Left renal pelvis (tissue), 4 donors: ENCODE measurements around the gene KRTAP25-1. TPM values are rescaled to one million over a fixed set of nuclear protein-coding genes. Genes with fewer than 3 reads are reported as not detected.

Experiments used
- DNase-seq, 4 donors: peaks; one replicate each; pipeline ENCODE4 v3.0.0-alpha.2; 2013; ENCODE audit warnings: low read depth in 4 of 4, low spot score in 3 of 4
- polyA plus RNA-seq, 4 donors: library from polyadenylated mRNA; unstranded; fragments of 120-200 nt; gene quantifications; one replicate each; pipeline ENCODE4 v1.2.1, GENCODE V29; 2013; ENCODE audit not compliant: insufficient read length in 4 of 4

The KRTAP25-1 gene
- polyA plus RNA-seq, 4 donors, result not detected

DNA sequence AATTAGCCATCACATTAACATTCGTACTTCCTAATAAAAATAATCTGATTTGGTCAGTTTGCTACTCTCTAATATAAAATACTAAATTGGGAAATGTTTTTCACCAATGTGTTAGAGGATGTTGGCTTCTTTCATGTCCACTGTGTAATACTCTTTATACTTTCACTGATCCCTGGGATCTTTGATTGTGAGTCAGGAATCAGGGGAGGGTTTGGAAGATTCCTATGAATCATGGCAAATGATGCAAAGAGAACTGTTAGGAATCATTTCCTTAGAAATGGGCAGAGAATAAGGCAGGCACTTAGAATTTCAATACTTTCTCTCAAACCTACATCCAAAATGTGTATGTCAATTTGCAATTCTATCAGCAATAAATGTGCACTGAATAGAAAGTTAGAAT is 37.5 kb downstream of the KRTAP25-1 start:
- no peak for DNase-seq

DNA sequence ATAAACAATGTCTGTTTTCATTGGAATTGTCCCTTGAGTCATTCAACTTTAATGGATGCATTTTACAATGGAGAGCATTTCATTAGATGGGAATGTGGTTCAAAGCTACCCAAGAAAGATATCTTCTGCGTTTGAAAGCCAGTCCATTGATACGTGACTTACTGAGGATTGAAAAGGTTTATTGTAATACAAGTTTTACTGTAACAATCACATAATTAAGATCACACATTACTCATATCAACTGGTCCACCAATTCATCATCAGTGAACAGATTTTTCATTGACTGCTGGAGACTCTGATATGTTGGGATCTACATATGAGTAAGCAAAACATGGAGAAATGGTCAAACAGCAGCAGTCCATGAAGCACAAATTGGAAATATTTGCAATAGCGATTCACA is 39.4 kb downstream of the KRTAP25-1 start:
- no peak for DNase-seq

DNA sequence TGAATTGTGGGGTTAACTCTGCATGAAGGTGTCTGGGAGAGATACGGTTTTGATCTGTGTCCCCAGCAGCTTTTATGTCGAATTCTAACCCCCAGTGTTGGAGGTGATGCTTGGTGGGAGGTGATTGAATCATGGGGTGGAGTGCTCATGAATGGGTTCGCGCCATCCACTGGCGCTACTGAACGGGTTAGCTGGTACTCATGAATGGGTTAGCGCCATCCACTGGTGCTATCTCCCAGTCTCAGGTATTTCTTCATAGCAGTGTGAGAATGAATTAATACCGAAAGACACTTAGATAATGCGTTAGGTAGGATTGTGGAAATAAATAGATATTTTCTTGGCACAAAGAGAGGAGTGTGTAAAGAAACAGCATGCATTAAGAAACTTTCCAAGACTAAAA is 40.5 kb downstream of the KRTAP25-1 start:
- no peak for DNase-seq

DNA sequence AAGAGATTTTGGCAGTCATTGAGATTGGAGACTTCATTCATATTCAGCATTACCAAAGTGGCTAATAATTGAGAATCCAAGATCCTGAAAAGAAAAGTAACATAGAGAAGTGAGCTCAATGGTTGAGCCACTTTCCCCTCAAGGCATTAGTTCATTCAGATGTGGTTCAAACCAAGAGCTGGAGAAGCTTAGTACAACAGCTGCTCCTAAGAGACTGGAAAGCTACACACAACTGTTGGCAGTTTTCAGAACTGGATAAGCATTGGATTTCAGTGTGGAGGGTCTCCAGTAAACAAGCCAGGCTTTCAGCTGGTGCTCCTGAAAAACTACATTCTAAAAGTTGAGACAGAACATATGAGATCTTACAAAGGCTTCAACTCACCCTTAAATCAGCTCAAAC is 44.3 kb downstream of the KRTAP25-1 start:
- DNase-seq, result no peak

DNA sequence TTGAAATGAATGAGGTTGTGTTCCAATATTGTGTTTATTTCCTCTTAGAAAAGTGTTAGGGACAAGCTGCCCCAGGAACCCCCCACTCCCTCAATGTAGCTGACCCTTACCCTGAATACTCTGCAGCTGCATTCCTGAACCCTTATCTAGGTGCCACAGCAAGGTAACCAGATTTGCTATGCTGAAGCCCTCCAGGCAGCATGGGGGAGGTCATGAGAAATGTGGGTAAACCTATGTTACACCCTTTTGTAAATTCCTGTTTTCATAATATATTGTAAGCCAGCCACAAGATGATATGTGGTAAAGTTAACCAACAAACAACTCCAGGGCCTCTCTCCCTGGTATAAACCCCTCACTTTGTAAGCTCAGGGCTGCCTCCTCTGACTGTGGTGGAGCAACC is 45.6 kb downstream of the KRTAP25-1 start:
- no peak for DNase-seq

DNA sequence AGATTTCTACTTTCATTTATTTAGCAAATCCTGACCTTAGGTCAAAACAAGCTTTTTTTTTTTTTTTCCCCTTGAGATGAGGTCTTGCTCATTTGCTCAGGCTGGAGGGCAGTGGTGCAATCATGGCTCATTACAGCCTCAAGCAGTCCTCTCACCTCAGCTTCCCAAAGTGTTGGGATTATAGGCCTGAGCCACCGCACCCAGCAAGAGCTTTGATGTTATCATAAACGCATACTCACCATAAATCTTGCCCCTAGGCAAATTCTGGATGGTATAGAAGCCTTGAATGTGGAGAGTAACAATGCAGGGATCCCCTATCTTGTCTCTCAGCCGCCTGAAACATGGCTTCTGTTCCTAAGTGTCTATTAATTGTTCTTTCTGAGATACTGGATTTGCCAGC is 48.7 kb downstream of the KRTAP25-1 start:
- no peak for DNase-seq

Other genes with a start within 250 kb of the KRTAP25-1 start
- gene CLDN17, start 122.7 kb downstream of the KRTAP25-1 start, polyA plus RNA-seq, result not detected
- 10 to 100 TPM in 3 of 4 donors, 1 to 10 TPM in 1; 1.1 to 81.3 (median 59.7) TPM for gene CLDN8, start 73.4 kb downstream of the KRTAP25-1 start, polyA plus RNA-seq
- not detected for gene KRTAP24-1, start 6.6 kb downstream of the KRTAP25-1 start, polyA plus RNA-seq
- not detected for gene KRTAP26-1, start 30.8 kb upstream of the KRTAP25-1 start, polyA plus RNA-seq
- not detected for gene KRTAP27-1, start 48.2 kb upstream of the KRTAP25-1 start, polyA plus RNA-seq
- gene KRTAP23-1, start 59.1 kb upstream of the KRTAP25-1 start, polyA plus RNA-seq, result not detected
- gene KRTAP13-2, start 82.8 kb upstream of the KRTAP25-1 start, polyA plus RNA-seq, result not detected
- gene KRTAP13-1, start 106.5 kb upstream of the KRTAP25-1 start, polyA plus RNA-seq, result not detected
- not detected for gene KRTAP13-3, start 136.4 kb upstream of the KRTAP25-1 start, polyA plus RNA-seq
- not detected for gene KRTAP13-4, start 140.7 kb upstream of the KRTAP25-1 start, polyA plus RNA-seq
- not detected for gene KRTAP15-1, start 150.8 kb upstream of the KRTAP25-1 start, polyA plus RNA-seq
- gene KRTAP19-1, start 190.9 kb upstream of the KRTAP25-1 start, polyA plus RNA-seq, result not detected
- not detected for gene KRTAP19-2, start 197.9 kb upstream of the KRTAP25-1 start, polyA plus RNA-seq
- gene KRTAP19-3, start 202.5 kb upstream of the KRTAP25-1 start, polyA plus RNA-seq, result not detected
- not detected for gene KRTAP19-4, start 207.7 kb upstream of the KRTAP25-1 start, polyA plus RNA-seq
- gene KRTAP19-5, start 212.6 kb upstream of the KRTAP25-1 start, polyA plus RNA-seq, result not detected